ENCODE measurements around the gene PPP6R2.
"Not testable (repeated sequence)": the region's sequence is repeated elsewhere in the genome, so short reads cannot be mapped to it uniquely, and the experiment has no call there.

The PPP6R2 gene

GRCh38 chr22:50401907-50402306 lies 58.8 kb downstream of the PPP6R2 start:
- DNase-seq = no peak

GRCh38 chr22:50403701-50404101 lies 60.6 kb downstream of the PPP6R2 start:
- no peak for DNase-seq

GRCh38 chr22:50406416-50407170 lies 63.5 kb downstream of the PPP6R2 start:
- no peak for DNase-seq

- DNase-seq = no peak
Observed at GRCh38 chr22:50408311-50408710, 65.2 kb downstream of the PPP6R2 start.

GRCh38 chr22:50408954-50409353 lies 65.8 kb downstream of the PPP6R2 start:
- not testable (repeated sequence) for DNase-seq

GRCh38 chr22:50414476-50415248 lies 71.5 kb downstream of the PPP6R2 start:
- DNase-seq = no peak

- DNase-seq = no peak
Observed at GRCh38 chr22:50415426-50415825, 72.3 kb downstream of the PPP6R2 start.

- DNase-seq = no peak
Observed at GRCh38 chr22:50416996-50417395, 73.9 kb downstream of the PPP6R2 start.

GRCh38 chr22:50417411-50418210 lies 74.5 kb downstream of the PPP6R2 start:
- DNase-seq = no peak

GRCh38 chr22:50418624-50419023 lies 75.5 kb downstream of the PPP6R2 start:
- DNase-seq = no peak

GRCh38 chr22:50419116-50419515 lies 76.0 kb downstream of the PPP6R2 start:
- no peak for DNase-seq

GRCh38 chr22:50420015-50420414 lies 76.9 kb downstream of the PPP6R2 start:
- DNase-seq = no peak

GRCh38 chr22:50420581-50420980 lies 77.5 kb downstream of the PPP6R2 start:
- no peak for DNase-seq

- DNase-seq = no peak
Observed at GRCh38 chr22:50422046-50422445, 78.9 kb downstream of the PPP6R2 start.

- no peak for DNase-seq
Observed at GRCh38 chr22:50422961-50423815, 80.1 kb downstream of the PPP6R2 start.

- DNase-seq = no peak
Observed at GRCh38 chr22:50423956-50424355, 80.8 kb downstream of the PPP6R2 start.

- DNase-seq = no peak
Observed at GRCh38 chr22:50425179-50425916, 82.2 kb downstream of the PPP6R2 start.

- no peak for DNase-seq
Observed at GRCh38 chr22:50432131-50432876, 89.2 kb downstream of the PPP6R2 start.

GRCh38 chr22:50432877-50433510 lies 89.9 kb downstream of the PPP6R2 start:
- DNase-seq = not testable (repeated sequence)

GRCh38 chr22:50434849-50435248 lies 91.7 kb downstream of the PPP6R2 start:
- DNase-seq = no peak

Measured in NCI-H1417 (cell line).